ENCODE measurements around the gene CUL5. TPM values are rescaled to one million over a fixed set of nuclear protein-coding genes. Genes with fewer than 3 reads are reported as not detected.
"Not testable (repeated sequence)": the region's sequence is repeated elsewhere in the genome, so short reads cannot be mapped to it uniquely, and the experiment has no call there.

CUL5 gene
- total RNA-seq, 4 donors from 2014 or later = 40.6 to 83.5 (median 66.5) TPM

DNA sequence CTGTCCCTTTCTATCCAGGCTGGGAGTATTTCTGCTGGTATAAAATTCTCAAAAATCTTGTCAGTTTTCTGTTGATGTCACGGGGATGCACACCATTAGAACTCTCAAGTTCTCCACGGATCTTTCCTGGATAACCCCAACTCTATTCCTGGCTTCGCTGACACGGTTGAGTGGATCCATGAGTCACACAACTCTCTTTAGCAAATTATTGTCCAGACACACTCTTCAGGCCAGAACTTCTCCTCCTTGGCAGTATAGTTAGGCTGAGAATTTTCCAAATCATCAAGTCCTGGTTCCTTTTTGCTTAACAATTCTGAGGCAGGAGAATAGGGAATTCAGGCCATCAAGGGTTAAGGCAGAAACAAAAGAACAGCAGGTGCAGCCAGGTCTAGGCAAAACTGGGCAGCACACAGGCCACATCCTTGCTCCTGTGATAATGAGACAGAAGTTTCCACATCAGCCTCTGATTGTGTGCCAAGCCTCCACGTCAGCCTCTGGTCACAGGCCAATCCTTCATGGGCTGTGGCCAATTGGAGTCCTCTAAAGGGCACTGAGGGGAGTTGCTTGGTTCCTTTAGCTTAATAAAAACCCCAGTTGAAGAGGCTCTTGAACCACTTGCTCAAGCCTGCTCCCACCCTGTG is 106.9 kb downstream of the CUL5 start:
- H3K4me3 ChIP-seq = no peak overlapping the region
- in situ Hi-C loops (cut with MboI; ENCODE audit: low sequenced_read_pairs in 4 of 4) (no loop called here), intact Hi-C loops (cut with DNase I; ENCODE audit: low total_unique reads) (loop anchor here (1.0 to 10.0 kb wide), 2 partner anchors 105 to 551 kb away; partner anchors contain the start of gene ALKBH8)
- ATAC-seq = peak; percentile 86 to 89
- H3K27ac ChIP-seq = peak overlapping the region; percentile 83 to 92 (median 89)
- no peaks in the 10 kb centered on the region for H3K27me3 ChIP-seq
- H3K36me3 ChIP-seq = no peaks in the 10 kb centered on the region
- DNase-seq = peak; percentile 64 to 93
- TF ChIP-seq, protein P1, sequence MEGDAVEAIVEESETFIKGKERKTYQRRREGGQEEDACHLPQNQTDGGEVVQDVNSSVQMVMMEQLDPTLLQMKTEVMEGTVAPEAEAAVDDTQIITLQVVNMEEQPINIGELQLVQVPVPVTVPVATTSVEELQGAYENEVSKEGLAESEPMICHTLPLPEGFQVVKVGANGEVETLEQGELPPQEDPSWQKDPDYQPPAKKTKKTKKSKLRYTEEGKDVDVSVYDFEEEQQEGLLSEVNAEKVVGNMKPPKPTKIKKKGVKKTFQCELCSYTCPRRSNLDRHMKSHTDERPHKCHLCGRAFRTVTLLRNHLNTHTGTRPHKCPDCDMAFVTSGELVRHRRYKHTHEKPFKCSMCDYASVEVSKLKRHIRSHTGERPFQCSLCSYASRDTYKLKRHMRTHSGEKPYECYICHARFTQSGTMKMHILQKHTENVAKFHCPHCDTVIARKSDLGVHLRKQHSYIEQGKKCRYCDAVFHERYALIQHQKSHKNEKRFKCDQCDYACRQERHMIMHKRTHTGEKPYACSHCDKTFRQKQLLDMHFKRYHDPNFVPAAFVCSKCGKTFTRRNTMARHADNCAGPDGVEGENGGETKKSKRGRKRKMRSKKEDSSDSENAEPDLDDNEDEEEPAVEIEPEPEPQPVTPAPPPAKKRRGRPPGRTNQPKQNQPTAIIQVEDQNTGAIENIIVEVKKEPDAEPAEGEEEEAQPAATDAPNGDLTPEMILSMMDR (IDR thresholded peaks at IDR 0.05 in 4 of 5, conservative IDR thresholded peaks at IDR 0.05 in 1 of 5) = no peak
- no peak for TF ChIP-seq POLR2A (IDR thresholded peaks at IDR 0.05)
- H3K9me3 ChIP-seq = no peaks in the 10 kb centered on the region
- peaks cover 17 to 37% of the 10 kb centered on the region in 2 donors for H3K4me1 ChIP-seq

DNA sequence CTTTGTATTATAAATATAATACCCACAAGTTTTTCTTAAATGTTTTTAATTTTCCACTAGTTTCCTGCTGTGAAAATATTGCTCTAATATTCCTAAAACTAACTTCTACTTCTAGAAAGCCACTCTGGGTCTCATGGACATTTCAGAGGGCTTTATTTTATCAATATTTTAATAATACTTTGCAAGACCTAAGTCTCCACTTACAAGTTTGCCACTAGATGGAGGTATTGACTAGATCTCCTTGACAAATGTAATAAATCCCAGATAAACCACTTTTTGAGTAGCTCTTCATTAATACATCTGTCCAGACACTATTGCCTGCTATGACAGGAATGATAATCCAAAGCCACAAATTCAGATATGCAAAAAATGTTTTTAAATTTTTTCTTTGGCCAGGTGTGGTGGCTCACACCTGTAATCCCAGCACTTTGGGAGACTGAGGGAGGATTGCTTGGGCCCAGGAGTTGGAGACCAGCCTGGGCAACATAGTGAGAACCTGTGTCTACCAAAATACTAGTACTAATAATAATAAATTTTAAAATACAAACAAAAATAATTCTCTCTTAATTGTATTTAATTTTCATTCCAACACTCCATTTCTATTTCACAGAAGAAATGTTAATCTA is 109.2 kb downstream of the CUL5 start:
- Histone ChIP-seq H3K4me1 (peaks cover 26 to 34% of the 10 kb centered on the region in 2 donors), H3K27ac (peak overlapping the region; percentile 83 to 92 (median 89)), H3K27me3 (no peaks in the 10 kb centered on the region), H3K4me3 (no peak overlapping the region), H3K36me3 (no peaks in the 10 kb centered on the region), H3K9me3 (no peaks in the 10 kb centered on the region)
- no peak for ATAC-seq
- intact Hi-C loops (cut with DNase I; ENCODE audit: low total_unique reads) = loop anchor here (10.0 kb wide), 1 partner anchor 553 kb away; the partner anchor contains the start of gene ALKBH8
- TF ChIP-seq, protein P1 (IDR thresholded peaks at IDR 0.05 in 4 of 5, conservative IDR thresholded peaks at IDR 0.05 in 1 of 5) = peak in 4 of 5 experiments; percentile 20 to 60 (median 52)
- no peak for TF ChIP-seq POLR2A (IDR thresholded peaks at IDR 0.05)
- no peak for DNase-seq
- in situ Hi-C loops (cut with MboI; ENCODE audit: low sequenced_read_pairs in 4 of 4) = no loop called here

DNA sequence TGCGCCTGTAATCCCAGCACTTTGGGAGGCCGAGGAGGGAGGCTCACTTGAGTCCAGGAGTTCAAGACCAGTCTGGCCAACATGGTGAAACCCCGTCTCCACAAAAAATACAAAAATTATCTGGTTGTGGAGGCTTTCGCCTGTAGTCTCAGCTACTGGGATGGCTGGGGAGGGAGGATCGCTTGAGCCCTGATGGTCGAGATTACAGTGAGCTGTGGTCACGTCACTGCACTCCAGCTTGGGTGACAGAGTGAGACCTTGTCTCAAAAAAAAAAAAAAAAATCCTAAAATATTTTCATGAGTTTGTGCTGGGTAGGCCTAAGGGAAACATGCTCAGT is 112.2 kb downstream of the CUL5 start:
- not testable (repeated sequence) for H3K36me3 ChIP-seq, H3K27me3 ChIP-seq, H3K9me3 ChIP-seq, DNase-seq
- peak overlapping the region; percentile 48 to 84 (median 66) for H3K4me3 ChIP-seq
- peak in 1 of 2 donors; percentile 2 for ATAC-seq
- in situ Hi-C loops (cut with MboI; ENCODE audit: low sequenced_read_pairs in 4 of 4) = loop anchor here in 2 of 4 donors (10.0 kb wide), 2 partner anchors 104 to 416 kb away; partner anchors contain the start of genes ATM (in 2 of the 2) and NPAT (in 2 of the 2)
- intact Hi-C loops (cut with DNase I; ENCODE audit: low total_unique reads) = loop anchor here (1.0 to 10.0 kb wide), 3 partner anchors 101 to 414 kb away; partner anchors contain the start of genes NPAT and POGLUT3
- peaks cover 40 to 43% of the 10 kb centered on the region in 2 donors for H3K4me1 ChIP-seq
- peak overlapping the region; percentile 89 to 99 (median 93) for H3K27ac ChIP-seq

DNA sequence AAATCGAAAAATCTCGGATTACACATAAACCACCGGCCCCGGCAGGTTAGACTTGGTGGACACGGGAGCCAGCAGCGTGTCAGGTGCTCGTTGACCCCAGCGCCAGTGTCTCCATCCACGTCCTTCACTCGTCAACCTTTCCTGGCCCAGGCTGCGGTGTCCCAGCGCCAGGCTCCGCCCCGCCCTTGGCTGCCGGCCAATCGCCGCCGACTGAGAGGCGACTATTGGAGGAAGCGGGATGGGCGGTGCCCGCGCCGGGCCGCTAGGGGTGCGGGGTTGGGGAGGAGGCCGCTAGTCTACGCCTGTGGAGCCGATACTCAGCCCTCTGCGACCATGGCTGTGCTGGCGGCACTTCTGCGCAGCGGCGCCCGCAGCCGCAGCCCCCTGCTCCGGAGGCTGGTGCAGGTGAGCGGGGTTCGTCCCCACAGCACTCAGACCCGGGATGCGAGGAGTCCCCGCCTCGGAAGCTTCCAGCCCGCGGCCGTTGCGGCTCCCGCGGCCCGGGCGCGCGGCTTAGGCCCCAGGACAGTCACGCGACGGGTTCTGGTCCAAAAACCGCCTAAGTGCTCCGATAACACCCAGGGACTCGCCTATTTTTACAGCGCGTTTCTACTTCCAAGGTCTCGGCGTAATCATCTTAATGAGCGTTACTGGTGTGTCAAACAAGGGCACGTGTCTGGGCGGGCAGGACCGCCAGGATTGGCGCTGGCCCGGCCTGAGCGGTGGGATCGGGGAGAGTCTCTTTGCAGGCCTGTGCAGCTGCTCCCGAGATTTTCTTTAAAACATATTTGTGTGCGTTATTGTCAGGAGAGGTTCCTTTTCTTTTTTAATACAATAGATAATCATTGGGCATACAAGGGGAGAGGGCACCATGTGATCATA is 112.8 kb downstream of the CUL5 start, which contains the start of gene ACAT1:
Gene ACAT1, plus strand, starts transcription at position 294 of the 882 bp plus-strand sequence. Its CDS starts 40 bp downstream, at position 334.
- H3K4me3 ChIP-seq = peak within 1 kb of the TSS; percentile 63 to 84 (median 76)
- intact Hi-C loops (cut with DNase I; ENCODE audit: low total_unique reads) = loop anchor here (1.0 to 10.0 kb wide), 3 partner anchors 101 to 414 kb away; partner anchors contain the start of genes NPAT and POGLUT3
- no peaks in the 10 kb centered on the region for H3K27me3 ChIP-seq
- H3K36me3 ChIP-seq = no peaks in the 10 kb centered on the region
- ATAC-seq = peak; percentile 72 to 82
- peaks cover 34 to 42% of the 10 kb centered on the region in 2 donors for H3K4me1 ChIP-seq
- in situ Hi-C loops (cut with MboI; ENCODE audit: low sequenced_read_pairs in 4 of 4) = loop anchor here in 2 of 4 donors (10.0 kb wide), 2 partner anchors 103 to 417 kb away; partner anchors contain the start of genes ATM (in 2 of the 2) and NPAT (in 2 of the 2)
- H3K27ac ChIP-seq = peak within 1 kb of the TSS; percentile 89 to 99 (median 93)
- TF ChIP-seq, protein P1 (IDR thresholded peaks at IDR 0.05 in 4 of 5, conservative IDR thresholded peaks at IDR 0.05 in 1 of 5) = peak; percentile 39 to 84 (median 60)
- peak; percentile 98 for TF ChIP-seq POLR2A (IDR thresholded peaks at IDR 0.05)
- DNase-seq = peak; percentile 96 to 99
- no peaks in the 10 kb centered on the region for H3K9me3 ChIP-seq

Measured in gastrocnemius medialis (tissue), 4 donors.